ENCODE results near the gene RHBG. TPM values are rescaled to one million over a fixed set of nuclear protein-coding genes. Genes with fewer than 3 reads are reported as not detected.

The RHBG gene
- total RNA-seq, 2 donors from 2014 or later, result not detected

DNA sequence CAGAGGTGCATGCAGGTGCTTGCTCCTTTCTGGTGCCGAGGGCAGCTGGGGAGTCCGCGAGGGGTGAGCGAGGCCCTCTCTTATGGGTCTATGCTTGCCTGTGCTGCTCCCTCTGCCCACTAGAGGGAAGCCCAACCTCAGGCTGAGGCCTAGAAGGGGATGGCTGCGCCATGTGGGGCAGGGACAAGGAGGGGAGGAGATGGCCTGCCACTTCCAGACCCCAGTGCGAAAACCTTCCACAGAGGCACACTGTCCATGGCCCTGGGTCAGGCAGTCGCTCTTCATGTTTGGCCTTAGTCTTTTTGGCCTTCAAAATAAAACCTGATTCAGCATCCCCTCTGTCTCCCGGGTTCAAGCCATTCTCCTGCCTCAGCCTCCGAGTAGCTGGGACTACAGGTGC lies 14.0 kb downstream of the RHBG start:
- intact Hi-C loops (cut with DNase I), result loop anchor here (10.0 kb wide), 2 partner anchors 152 to 222 kb away; partner anchors contain the start of gene GPATCH4 (in 1 of the 2)
- DNase-seq (peak; percentile 53), ATAC-seq (peak; percentile 85 to 87)

DNA sequence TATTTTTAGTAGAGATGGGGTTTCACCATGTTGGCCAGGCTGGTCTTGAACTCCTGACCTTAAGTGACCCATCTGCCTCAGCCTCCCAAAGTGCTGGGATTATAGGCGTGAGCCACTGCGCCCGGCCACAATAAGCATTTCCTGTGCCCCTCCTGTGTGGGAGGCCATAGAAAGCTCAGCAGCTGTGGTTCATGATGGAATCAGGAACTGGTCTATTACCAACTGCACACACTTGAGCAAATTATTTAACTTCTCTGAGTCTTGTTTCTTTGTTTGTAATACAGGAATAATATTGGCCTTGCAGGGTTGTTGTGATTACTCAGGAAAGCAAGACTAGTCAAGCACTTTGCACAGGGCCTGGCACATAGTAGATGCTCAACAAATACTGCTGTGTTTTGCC lies 15.0 kb downstream of the RHBG start:
- DNase-seq (no peak), ATAC-seq (no peak)
- intact Hi-C loops (cut with DNase I), result loop anchor here (2.0 to 10.0 kb wide), 3 partner anchors 61 to 221 kb away; partner anchors contain the start of gene GPATCH4 (in 1 of the 2)

DNA sequence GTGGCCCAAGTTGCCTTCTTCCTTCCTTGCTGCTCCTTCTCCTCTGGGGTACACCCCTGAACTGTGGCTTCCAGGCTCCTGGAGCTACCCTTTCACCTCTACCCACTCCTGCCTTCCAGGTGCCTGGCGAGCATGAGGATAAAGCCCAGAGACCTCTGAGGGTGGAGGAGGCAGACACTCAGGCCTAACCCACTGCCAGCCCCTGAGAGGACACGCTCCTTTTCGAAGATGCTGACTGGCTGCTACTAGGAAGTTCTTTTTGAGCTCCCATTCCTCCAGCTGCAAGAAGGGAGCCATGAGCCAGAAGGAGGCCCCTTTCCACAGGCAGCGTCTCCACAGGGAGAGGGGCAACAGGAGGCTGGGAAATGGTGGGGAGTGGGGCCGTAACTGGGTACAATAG lies 15.6 kb downstream of the RHBG start:
- DNase-seq (no peak), ATAC-seq (no peak)
- intact Hi-C loops (cut with DNase I), result loop anchor here (1.0 to 10.0 kb wide), 4 partner anchors 60 to 220 kb away; partner anchors contain the start of gene GPATCH4 (in 1 of the 2)

DNA sequence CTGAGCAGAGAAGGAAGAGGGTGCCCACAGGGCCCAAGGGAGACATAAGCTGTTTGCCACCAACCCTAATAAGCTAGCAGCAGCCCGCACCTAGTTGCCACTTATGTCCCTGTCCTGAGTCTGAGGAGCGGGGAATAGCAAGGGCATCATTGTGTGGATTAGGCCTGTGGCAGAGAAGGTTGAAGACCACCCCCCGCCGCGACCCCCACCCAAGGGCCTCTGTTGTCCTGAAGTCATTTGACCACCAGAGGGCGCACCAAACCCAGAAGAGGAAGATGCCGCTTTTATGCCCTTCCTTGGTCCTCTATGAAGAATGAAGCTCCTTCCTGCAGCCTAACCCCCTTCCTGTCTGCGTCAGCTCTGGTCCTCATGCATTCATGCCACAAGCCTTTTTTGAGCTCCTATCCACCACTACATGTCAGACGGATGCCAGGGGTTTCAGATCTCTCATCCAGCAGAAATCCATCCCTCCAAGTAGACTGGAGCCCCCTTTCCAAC lies 16.6 kb downstream of the RHBG start:
- ATAC-seq (peak; percentile 27 to 43), DNase-seq (peak; percentile 65)
- intact Hi-C loops (cut with DNase I), result loop anchor here (1.0 to 10.0 kb wide), 5 partner anchors 59 to 271 kb away; partner anchors contain the start of gene GPATCH4 (in 1 of the 2)

DNA sequence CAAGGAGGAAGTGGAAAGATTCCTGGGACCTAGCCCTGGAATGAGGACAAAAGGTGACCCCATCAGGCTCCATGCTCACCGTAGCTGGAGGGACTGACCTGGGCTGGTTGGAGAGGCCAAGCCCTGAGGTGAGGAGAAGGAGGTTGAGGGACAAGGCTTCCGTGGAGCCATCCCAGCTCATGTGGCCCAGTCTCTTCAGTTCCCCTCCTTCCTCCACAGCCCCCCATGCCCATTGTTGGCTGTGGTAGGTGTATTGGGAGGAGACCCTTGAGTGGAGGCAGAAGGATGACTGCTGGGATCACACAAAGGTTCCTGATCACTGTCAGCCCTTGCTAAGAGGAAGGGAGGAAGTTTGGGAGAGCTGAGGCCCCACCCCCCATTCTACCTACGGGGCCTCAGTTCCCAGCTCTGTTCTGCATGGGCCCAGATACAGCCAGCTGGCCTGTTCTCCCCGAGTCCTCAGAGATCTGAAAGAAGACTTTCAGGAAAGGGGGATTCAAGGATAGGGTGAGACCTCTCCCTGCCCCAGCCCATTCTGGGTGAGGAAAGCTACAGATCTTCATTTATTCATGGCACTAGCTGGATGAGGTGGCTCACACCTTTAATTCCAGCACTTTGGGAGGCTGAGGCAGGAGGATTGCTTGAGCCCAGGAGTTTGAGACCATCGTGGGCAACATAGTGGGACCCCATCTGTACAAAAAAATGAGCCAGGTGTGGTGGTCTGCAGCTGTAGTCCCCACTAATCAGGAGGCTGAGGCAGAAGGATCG lies 17.3 kb downstream of the RHBG start:
- intact Hi-C loops (cut with DNase I), result loop anchor here (2.0 to 10.0 kb wide), 3 partner anchors 148 to 270 kb away; partner anchors contain the start of gene GPATCH4 (in 1 of the 2)
- DNase-seq (no peak), ATAC-seq (no peak)

DNA sequence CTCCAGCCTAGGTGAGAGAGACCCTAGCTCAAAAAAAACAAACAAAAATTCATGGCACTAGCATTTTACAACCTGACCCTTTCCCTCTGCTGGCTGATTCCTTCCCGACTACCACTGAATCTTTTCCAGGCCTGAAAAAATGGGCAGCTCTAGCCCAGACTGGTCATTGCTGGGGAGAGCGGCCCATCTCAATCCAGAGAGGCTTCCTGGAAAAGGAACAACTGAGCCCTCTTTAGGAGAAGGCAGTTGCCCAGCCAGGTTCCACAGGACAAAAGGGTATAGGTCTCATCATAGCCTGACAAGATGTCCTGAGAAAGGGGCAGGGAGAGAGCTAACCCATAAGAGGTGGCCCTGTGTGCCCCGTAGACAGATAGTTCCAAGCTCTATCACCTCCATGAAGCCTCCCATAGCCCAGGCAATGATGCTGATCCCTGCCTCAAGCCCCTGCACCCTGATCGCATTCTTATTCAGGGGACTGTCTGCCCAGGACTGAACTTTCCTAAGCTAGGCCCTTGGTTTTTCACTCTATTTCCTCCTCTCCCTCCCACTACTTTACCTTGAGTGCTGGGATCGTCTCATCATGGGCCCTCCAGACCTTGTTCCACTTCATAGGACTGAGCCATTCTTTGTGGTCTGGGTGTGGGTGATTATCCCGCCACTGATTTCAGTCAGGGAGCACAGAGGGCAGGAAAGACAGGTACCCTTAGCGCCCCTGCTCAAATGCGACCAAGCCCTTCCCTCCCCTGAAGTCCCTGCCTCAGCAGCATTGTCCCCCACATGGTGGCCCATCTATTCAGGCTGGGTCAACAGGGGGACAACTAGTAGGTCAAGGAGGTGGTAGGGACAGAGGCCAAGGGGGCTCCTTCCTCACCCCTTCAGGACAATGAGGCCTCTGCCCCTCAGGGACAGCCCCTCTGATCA lies 18.2 kb downstream of the RHBG start:
- no peak for ATAC-seq
- DNase-seq, result no peak
- intact Hi-C loops (cut with DNase I), result loop anchor here (2.0 to 10.0 kb wide), 3 partner anchors 148 to 270 kb away; partner anchors contain the start of gene GPATCH4 (in 1 of the 2)

DNA sequence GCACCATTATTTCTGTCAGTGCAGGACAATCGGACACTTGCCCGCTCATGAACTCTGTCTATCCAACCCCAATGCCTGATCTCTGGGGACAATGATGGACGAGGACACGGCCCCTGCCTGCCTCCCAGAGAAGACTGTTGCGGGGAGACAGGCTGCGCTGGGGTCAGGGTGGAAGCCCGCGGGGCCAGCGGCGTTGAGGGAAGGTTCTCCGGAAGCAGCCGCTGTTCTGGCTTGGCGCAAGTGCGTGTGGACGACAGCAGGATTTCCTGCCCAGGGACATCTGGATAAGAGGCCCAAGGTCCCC lies 18.8 kb downstream of the RHBG start:
- no peak for DNase-seq
- intact Hi-C loops (cut with DNase I), result loop anchor here (2.0 to 10.0 kb wide), 3 partner anchors 147 to 269 kb away; partner anchors contain the start of gene GPATCH4 (in 1 of the 2)
- no peak for ATAC-seq

DNA sequence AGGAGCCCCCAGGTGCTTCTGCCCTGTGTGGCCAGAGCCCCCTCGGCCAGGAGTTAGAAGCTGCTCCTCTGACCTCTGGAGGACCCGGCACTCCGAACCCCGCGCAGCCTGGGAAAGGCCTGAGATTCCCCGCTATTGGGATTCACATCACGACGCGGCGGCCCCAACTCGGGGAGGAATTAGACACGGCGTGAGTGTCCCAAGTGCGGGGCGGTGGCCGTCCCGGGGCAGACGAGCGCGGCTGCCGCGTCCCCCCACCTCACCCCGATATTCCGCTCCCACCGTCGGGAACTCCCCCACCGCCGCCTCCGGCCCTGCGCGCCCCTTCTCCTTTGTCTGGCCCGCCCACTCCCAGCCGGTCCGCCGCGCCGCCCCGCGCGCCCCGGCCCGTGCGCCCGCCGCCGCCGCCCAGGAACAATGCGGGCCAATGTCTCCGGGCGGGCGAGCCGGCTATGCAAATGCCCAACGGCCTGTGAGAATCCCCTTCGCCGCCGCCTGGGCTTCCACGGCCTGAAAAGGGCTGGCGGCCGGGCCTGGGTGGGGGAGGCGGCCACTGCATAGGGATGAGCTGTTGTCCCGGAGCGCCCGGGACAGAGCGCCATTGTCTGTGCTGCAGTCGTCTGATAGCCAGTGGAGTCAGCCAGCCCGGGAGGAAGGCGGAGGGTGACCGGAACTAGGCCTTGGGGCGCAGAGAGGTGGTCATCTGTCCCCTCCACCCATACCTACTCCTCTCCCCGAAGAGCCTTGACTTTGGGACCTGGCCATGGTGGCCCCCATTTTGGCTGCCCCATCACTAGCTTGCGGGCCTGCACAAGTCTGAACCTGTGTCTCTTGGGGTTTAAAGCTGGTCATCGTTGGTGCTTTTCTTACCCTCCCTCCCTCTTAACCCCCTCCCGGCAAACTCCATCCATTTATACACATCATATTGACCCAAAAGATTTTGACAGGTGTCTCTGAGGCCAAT lies 19.4 kb downstream of the RHBG start:
- no peak for ATAC-seq
- no peak for DNase-seq
- intact Hi-C loops (cut with DNase I), result loop anchor here (10.0 kb wide), 2 partner anchors 146 to 216 kb away; partner anchors contain the start of gene GPATCH4 (in 1 of the 2)

DNA sequence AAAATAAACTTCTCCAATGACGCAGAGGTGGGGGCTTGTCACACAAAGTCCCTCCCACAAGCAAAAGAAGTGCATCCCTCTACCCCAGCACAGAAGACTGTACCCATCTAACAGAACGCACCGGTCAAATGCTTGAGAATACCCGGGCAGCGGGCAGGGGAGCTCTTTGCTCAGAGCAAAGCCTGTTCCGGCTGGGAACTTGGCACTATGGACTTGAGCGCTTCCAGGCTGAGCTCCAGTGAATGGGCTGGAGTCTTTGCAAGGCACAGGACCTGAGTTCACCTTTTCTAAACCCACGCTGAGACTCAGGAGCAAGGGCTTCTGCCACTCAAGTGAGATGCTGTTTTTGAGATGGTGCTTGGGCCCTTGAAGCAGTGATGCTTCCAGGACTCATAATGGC lies 20.3 kb downstream of the RHBG start:
- ATAC-seq (no peak), DNase-seq (no peak)
- intact Hi-C loops (cut with DNase I), result loop anchor here (10.0 kb wide), 2 partner anchors 145 to 215 kb away; partner anchors contain the start of gene GPATCH4 (in 1 of the 2)

DNA sequence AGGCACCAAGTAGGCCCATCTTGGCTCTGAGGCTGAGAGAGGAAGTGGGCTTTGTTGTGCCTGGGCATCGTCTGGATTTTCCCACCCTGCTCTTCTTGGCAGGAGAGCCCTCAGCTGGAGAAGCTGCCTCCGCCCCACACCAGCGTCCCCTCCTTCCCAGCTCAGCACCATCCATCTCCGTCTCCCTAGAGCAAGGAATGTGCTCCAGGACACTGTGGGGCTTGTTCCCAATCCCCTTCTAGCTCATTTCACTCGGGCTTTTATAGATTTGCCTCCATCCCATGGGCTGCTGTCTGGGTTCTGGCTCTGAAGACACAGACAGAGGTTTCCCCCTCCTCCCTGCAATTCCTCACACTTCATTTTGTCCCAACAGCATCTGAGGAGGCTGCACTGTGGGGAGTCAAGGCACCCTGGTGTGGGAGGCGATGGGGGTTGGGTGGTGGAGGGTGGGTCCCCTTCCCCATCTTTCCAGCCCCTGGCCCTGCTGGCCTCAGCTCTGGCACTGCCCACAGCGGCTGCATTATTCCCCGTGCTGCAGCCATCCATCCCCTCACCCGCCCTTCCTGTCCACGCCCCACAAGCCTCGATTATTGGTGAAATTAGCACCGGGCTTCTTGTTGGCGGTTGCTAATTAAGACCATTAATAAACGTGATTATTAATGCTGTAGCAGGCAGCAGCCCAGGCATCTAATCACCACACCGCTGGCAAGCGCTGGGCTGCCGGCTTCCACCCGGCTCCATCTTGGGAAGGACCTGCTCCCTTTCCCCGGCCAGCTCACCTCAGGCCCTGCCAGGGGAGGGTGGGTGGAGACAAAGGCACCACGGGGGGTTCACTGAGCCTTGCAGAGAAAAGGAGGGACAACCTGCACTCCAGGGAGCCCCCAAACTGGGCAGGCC lies 21.7 kb downstream of the RHBG start:
- intact Hi-C loops (cut with DNase I), result no loop called here
- DNase-seq, result no peak
- no peak for ATAC-seq

DNA sequence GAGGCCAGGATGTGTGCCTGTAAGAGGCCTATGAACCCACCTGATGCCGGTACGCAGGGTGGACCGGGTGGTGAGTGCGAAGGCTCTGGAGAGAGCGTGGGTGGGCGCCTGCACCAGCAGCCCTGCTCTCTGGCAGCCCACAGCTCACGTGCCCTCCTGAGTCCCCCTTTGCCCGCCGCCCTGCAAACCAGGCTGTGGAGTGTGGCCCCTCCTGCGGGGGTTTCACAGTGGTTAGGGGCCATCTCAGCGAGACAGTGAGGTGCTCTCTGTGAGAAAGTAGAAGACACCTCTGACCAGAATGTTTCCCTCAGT lies 22.3 kb downstream of the RHBG start:
- ATAC-seq, result no peak
- intact Hi-C loops (cut with DNase I), result no loop called here
- DNase-seq, result no peak

DNA sequence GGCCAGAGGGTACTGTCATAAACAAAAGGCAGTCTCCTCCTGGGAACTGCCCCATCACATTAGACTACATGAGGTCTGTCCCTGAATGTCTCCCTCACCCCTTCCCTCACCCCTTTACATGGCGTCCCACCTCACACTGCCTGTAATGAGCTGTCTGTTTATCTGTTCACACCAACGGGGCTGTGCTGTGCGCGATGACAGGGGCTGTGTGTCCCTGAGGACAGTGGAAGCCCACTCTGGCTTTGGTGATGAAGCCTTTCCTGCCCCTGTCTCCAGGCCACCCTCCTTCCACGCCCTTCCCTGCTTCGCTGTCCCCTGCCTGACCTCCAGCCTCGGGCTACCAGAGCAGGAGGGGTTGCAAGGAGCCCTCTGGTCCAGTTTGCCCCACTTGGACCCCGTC lies 22.7 kb downstream of the RHBG start:
- intact Hi-C loops (cut with DNase I), result no loop called here
- ATAC-seq, result no peak

DNA sequence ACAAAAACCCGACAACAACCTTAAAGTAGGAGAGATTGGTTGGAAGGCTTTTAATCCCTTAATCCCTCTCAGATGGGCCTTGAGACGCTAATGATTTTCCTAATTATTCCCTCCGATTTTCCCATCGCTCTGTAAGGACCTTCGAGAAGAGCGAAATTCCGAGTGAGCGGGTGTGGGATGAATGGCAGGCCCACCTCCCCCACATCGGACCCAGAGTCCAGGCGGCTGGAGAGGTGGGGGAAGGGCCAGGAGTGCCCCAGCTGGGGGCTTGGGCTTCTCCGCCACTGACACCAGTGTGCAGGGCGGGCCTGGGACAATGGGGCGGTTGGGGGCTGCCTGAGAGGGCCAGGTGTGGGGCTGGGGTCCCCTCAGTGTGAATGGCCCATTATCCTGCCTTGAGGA lies 23.4 kb downstream of the RHBG start:
- intact Hi-C loops (cut with DNase I), result no loop called here
- ATAC-seq (no peak), DNase-seq (no peak)

More for the DNA sequence above, 22.7 kb downstream of the RHBG start:
- DNase-seq, result no peak

DNA sequence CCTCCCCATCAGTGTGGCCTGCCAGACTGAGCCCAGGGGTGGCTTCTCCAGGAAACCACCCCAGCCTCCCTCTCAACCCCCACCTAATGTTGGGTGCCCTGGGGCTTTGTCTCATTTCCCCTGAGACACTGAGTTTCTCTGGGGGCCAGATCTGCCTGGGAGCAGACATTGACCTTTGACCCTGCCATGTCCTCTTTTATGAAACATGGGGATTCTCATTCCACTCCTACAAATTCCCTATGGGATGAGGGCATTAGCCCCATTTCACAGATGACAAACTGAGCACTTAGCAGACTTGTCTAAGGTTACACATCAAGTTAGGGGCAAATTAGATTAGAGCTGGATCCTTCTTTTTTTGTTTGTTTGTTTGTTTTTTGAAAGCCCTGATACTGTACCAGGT lies 24.1 kb downstream of the RHBG start:
- ATAC-seq, result no peak
- intact Hi-C loops (cut with DNase I), result no loop called here
- no peak for DNase-seq

DNA sequence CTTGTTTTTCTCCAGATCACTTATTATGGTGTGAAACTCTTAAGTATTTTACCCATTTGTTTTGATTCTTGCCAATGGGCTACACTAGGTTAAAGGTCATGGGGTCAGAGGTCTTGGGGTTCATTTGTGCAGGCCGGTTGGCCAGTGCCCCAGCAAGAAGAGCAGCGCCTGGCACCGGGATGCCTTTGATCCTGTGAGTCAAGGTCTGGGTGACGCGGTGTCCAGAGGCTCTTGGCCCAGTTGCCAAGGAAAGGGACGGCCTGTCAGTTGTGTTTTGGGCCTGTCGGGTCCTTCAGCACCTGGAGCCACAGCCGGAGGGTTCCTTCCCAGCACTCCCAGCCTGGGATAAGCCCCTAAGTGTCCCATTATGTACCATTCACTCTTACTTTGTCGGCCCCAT lies 25.1 kb downstream of the RHBG start:
- intact Hi-C loops (cut with DNase I), result no loop called here
- DNase-seq (no peak), ATAC-seq (no peak)

DNA sequence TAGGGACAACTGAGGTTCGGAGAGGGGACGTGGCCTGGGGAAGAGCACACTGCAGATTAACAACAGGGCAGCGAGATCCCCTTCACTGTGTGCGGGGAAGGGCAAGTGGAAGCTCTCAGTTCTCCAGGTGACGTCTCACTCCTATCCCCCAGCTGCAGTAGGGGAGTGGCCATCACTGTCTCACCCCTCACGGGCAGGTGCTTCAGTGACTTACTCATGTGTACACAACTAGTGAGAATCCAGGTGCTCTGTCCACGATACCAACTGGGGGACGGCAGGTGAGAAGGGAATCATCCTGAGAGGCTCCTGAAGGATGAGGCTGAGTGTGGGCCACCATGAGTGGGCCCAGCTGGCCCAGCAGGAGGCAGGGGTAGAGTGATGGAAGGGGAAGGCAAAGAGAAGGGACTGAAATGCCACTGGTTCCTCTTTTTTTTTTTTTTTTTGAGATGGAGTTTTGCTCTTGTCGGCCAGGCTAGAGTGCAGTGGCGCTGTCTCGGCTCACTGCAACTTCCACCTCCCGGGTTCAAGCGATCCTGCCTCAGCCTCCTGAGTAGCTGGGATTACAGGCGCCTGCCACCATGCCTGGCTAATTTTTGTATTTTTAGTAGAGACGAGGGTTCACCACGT lies 25.9 kb downstream of the RHBG start:
- DNase-seq (no peak), ATAC-seq (no peak)
- intact Hi-C loops (cut with DNase I), result no loop called here
